CD4-positive, alpha-beta T cell treated with Interleukin-2 at 100 ng/mL for 4 hours (primary cell): ENCODE measurements around the gene CDH12.
"Not testable (repeated sequence)": the region's sequence is repeated elsewhere in the genome, so short reads cannot be mapped to it uniquely, and the experiment has no call there.

ENCODE experiments used
- DNase-seq: peaks from one replicate; pipeline ENCODE4 v3.0.0-alpha.2; 2020; ENCODE audit warnings: low spot score

CDH12 gene

DNA sequence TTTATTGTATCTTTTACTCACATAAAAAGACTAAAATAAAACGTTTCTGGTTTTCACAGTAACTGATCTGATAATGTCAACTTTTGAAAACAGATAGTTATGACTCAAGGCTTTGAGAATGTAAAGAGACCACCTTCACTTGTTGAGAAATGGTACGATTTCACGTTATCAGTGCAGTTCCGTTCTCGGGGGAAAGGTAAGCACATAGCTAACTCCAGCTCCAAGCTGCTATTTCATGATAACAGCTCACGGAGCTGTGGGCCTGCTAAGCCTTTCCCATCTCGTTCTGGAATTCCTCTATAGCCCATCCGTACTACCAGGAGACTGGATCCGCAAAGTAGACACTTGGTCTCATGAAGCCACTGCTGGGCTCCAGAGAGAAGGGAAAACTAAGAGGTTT, 701.3 kb downstream of the CDH12 start:
- DNase-seq: not testable (repeated sequence)

DNA sequence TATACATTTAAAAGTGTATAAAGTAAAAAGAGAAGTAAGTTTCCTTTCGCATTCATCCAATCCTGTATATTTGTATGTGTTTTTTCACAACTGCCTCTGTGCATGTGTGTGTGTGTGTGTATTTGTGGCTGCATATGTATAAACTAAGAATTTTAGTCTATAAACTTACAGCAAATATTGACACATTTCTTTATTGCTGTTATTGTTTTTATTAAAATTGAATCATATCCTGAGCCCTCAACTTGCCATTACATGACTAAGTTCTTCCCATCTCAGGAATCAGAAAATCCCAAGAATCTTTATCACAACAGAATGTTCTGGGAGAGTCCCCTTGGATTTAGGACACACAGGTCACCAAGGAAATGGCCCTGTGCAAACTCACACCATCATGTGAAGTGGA, 712.7 kb downstream of the CDH12 start:
- not testable (repeated sequence) for DNase-seq

DNA sequence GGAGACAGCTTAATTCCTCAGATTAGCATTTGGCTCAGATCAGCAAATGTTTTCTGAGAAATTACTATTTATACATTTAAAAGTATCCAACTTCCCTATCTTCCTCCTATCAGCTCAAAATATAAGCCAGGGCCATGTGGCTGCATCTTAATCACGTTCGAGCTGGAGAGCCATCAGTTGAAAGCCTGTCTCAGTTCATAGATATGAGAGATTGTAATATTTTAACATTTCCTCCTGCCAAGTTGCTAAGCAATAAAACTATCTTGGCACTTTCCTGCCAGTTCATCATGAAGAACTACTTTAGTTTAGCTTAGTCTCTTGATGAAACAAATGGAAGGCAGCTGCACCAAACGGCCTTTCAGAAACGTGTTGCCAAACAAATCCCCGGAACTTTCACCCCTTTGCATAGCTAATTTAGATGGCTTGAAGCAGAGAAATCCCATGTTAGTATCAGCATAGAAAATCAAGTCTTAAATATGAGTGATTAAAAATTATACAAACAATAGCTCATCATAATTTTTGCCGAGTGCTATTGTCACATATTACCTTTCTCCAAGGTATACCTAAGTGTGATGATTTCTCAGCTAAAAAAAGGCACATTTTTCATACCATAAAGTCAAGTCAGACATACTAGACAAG, 713.4 kb downstream of the CDH12 start:
- not testable (repeated sequence) for DNase-seq

DNA sequence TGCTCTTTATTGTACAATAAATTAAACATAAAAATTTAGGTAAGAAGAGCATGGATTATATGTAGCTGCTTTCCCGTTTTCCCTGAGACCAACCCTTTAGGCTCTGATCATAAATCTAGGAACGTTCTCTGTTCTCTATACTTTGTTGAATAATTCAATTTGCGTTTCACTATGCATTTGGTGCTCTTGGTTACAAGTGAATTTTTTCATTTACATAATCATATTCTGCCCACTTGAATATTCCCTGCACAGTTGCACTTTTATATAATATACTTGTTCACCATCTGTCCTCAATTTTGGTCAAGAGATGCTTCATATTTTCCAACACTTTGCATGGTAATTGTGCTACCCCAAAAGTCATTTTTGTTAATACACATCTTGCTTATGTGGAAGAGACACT, 741.8 kb downstream of the CDH12 start:
- DNase-seq: no peak

DNA sequence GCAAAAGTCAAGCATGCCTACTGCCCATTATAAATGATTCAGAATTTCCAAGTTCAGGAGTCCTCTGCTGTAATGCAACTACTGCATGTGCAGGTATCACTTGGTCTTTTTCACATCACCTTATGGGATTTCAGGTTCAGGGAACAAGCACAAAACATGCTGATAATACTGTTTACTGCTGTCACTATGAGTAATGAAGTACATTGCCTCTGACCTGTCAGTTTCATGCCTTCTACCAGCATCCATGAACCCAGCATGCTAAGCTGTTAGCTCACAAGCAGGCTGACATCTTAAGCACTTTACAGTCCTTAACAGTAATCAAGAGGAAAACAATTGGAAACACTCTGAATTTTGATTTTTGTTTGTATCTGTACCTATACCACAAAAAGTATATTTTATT, 743.8 kb downstream of the CDH12 start:
- DNase-seq: no peak

DNA sequence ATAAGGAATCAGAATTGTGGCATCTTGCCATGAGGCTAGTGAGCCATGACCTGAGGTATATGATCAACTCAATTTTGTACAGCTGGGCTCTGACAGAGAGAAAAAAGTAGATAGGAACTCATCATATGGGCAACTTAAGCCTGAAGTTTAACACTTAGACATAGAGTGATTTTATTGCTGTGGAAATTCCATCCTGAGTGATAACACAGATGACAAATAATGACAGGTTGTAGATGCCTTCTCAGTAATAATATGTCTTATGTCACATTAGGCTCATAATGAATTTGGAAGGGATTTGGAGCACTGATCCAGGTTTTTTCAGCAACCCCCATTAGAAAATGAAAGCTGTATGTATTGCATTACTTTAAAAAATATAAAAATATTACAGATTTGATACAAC, 744.6 kb downstream of the CDH12 start:
- no peak for DNase-seq

DNA sequence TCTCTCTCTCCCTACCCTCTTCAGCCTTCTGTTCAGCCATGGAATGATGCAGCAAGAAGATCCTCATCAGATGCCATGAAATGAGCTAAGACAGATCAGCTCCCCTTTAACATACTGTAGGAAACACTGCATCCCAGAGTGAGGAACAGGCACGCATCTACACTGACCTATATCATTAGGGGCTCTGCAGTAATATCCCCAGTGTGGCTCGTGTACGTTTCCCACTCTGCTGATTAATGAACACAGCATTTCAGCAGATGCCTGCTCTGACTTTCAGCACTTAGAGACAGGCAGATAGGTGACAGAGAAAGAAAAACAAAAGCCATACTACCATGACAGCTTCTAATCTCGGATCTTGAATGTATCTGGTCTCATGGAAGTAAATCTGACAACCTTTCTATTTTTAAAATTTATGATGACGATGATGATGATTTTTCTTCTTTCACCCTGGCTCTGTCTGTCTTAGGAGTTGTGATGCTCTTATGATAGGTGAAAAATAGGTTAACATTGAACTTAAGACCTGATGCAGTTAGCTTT, 750.3 kb downstream of the CDH12 start:
- DNase-seq: no peak

DNA sequence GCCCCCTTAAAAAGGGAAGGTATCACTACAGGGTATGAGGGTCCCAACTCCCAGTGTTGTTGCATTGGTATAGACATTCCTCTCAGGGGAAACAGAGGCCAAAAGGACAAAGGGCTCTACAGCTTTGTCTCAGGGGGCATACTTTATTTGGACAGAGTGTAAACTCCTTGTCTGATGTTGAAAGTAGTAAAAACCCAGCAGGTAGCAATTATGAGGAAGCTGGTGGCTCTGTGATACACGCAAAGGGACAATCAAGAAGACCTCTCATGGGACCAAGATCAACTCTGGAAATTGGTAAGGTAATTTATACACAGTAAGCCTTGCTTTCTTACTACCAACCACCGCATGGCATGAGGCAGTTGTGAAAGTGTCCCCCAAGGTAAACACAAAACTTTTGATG, 764.6 kb downstream of the CDH12 start:
- no peak for DNase-seq

DNA sequence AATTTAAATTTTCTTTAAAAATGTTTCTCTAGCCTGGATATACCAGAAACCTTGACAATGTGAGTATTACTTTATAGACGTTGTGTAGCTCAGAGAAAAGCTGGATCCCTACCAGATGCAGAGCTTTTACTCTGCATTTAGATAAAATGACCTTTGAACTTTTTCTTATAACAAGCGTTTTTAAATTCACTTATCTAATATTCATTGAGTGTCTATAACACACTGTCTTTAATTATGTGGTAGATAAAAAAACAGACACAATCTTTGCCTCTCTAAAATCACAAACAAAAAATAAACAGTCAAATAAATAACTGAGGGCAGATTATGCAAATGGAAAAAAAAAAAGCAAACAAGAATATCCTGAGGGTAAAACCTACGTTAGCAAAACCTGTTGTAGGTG, 773.6 kb downstream of the CDH12 start:
- DNase-seq: no peak

DNA sequence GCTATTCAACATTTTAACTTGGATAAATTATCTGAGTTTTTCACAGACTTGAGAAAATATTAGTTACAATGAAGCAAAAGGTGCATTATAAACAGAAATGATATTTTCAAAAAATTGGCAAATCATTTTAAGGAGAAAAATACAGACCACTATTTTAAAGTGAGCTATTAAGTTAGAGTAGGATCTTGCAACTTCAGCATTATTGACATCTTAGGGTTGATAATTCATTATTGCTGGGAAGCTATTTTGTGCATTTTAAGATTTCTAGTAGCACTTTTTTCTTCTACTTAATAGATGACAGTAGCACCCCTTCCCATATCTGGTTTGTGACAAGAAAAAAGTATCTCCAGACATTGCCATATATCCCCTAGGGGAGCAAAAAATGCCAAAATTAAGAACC, 774.1 kb downstream of the CDH12 start:
- no peak for DNase-seq

DNA sequence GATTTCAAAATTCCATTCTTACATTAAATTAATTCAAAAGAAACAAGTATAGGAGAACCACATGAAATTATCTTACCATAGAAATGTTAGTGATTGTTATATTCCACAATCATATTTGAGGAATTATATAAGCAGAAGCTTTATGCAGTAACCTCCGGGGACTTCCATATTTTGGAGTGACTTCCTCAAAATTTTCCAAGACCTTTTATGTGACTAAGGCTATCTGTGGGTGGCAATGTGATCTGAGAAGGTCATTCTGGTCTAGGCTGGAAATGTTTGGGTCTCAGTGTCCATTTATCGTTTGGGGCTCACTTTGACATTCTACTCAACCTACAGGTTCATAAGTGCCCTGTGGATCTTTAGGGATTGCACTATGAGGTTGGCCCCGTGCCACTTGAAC, 776.6 kb downstream of the CDH12 start:
- no peak for DNase-seq

DNA sequence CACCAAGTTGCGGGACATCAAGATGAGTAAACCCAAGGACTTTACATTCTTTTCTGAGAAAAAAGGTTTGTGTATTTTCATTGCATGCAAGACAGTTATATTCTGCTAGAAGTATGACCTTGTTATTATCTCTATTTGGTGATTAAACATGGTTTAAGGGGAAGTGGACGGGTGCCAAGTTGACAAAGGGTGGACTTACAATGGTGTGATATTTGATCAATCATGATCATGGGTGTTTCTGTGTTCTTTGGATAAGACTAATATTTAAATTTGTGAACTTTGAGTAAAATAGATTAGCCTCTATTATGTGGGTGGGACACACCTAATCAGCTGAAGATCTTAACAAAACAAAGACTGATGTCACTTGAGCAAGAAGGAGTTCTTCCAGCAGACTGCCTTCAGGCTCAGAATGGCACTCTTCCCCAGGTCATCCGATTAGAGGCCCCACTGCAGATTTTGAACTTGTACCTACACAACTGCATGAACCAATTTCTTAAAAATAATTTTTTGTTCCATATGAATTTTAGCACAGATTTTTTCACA, 782.9 kb downstream of the CDH12 start:
- no peak for DNase-seq

DNA sequence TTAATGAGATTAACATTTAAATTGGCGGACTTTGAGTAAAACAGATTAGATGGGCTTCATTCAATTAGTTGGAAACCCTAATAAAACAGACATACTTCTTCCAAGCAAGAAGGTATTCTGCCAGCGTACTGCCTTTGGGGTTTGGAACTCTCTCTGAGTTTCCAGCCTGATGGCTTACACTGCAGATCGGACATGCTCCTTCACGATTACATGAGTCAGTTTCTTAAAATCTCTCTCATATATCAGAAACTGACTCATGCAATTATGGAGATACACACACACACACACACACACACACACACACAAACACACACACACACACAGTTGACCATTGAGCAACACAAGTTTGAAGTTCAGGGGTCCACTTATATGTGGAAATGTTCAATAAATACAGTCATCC, 789.4 kb downstream of the CDH12 start:
- no peak for DNase-seq

DNA sequence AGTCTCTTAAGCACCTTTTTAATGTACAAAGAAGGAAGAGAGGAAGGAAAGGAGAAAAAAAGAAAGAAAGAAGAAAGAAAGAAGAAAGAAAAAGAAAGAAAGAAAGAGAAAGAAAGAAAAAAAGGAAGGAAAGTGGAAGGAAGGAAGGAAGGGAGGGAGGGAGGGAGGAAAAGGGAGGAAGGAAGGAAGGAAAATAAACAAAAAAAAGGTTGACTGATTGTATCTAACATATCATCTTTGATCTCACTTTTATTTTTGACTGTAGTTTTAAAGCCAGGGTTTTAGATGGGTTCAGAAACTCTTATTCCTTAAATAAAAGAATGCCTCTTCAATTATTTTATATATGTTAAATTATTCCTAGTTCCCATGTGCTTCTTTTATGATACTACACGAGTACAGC, 794.5 kb downstream of the CDH12 start:
- no peak for DNase-seq

DNA sequence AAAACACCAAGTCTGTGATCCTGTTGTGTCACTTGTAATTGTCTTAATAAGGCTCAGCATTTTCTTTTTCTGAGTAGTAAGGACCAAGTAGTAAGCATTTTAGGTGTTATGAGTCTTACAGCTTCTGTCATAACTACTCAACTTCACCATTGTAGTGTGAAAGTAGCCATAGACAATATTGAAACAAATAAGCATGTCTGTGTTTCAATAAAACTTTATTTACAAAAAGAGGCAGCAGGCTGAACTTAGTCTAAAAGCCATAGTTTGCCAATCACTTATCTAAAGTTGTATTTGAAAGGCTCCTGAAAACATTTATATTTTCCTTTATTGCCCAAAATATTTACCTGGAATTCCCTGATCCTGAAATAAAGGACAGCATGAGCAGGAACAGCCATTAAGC, 796.1 kb downstream of the CDH12 start:
- no peak for DNase-seq

DNA sequence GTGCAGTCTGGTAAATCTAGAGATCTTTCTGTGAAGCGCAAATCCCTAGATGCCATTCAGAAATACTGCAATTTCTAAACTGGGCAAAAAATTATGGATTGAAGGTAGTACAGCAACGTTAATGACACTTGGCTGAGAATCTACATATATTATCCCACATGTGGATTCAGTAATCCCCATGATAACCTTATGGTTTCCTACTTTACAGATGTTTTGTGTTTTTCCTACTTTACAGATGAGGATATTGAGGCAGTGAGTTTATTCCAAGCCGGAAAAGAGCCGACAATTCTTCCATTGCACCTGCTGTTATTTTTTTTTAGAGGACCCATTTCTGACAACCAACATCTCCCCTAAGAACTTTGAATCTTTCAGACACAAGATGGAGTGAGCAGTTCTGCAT, 796.5 kb downstream of the CDH12 start:
- DNase-seq: no peak

DNA sequence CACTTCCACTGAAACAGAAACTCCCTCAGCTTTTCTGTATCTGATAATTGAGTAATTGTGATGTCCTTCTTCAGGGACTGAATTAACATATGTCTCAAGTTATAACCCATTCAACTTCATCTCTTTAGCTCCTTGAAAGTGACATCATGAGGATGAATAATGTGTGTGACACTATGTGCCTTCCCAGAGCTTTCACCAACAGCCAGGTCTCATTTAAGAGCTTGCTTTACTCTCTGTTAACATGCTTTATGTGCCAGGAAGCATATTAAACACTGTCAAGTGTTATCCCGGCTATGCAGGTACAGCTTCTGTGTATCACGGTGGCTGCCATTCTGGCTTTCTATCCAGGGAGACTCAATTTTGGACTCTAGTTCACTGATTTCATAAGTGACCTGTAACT, 799.9 kb downstream of the CDH12 start:
- no peak for DNase-seq

DNA sequence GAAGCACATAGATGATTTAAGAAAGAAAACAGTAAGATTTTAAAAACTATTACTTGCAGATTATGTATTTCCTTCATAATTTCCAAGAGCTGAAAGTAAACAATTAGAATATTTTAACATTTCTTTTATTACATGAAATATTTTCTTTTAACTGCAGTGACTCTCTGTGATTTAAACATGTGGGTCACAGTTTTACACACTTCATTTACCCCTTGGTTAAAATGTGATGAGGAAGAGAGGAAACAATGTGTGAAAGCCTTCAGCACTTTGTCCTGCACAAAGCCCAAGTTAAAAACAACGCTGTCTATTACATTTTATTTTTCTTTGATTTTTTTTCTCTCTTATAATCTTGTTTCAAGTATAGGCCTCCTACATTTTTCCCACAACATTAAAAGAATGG, 801.3 kb downstream of the CDH12 start:
- DNase-seq: no peak

DNA sequence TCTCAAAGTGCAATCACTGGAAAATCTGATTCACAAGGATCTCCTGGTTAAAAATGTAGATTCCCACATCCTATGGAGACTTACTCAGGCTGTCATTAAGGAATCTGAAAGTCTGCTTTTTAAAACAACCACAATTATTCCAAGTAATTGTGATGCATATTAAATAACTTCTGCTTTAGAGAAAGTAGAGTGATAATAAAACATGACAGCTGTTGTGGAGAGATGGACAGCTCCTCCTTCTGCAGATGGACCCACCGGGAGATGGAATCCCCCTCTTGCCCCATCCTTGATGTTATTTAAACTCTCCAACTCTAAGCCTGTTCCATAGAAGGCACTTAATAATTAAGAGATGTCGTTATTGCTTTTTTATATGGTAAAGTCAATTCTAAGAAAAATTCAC, 802.2 kb downstream of the CDH12 start:
- no peak for DNase-seq

DNA sequence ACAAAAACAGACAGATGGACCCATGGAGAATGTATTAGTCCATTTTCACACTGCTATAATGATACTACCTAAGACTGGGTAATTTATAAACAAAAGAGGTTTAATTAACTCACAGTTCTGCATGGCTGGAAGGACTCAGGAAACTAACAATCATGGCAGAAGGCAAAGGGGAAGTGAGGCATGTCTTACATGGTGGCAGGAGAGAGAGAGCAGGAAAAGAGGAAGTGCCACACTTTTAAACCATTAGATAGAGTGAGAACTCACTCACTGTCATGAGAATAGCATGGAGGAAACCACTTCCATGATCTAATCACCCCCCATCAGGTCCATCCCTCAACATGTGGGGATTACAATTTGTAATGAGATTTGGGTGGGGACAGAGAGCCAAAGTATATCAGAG, 808.9 kb downstream of the CDH12 start:
- no peak for DNase-seq

DNA sequence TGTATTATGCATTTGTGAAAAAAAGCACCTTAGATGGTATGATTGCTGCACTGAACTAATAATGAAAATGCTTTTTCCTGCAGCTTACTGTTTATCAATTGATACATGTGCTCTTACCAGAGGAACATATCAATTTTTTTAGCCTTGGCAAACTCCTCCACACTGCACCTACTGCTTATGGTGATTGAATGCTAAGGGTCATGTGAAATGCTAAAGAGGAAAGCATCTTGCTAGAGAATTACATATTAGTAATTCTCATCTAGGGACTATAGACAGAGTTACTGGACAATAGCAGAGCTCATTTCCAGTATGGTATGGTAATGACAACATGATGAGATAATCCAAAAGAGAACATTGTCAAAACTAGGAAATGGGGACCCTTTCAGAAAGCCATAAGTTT, 817.1 kb downstream of the CDH12 start:
- no peak for DNase-seq

DNA sequence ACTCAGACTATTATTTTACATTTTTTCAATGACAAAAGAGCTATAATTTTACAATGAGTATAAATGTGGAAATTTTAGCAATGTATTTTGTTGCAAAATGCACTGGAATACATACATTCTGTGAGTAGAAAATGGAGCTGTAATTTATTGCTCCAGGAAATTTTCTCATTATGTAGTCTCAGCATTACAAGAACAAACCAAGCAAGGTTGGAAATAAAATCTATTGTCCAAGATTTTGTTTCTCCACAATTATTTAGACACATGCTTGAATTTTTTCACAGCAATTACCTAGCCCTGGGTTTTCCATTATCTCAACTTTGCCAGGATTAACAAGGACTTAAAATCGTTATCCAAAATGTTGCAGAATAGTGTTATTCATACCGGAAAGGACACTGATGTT, 820.1 kb downstream of the CDH12 start:
- DNase-seq: no peak

DNA sequence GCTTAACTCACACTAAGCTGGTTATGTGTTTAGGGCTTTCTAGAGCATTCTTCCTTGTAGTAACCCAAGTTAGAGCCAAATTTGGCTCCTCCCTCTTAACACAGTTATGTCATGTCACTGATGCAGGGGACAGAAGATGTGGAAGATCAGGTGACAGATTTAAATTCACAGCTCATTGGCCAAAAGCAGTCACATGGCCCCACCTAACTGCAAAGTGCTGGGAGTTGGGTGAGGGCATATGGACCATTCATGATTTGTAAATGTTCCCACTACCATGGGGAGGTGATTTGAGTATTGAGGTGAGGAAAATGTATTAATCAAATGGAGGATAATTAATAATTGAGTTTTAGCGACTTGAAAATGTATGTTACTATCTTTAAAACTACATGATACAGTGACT, 829.4 kb downstream of the CDH12 start:
- DNase-seq: no peak

DNA sequence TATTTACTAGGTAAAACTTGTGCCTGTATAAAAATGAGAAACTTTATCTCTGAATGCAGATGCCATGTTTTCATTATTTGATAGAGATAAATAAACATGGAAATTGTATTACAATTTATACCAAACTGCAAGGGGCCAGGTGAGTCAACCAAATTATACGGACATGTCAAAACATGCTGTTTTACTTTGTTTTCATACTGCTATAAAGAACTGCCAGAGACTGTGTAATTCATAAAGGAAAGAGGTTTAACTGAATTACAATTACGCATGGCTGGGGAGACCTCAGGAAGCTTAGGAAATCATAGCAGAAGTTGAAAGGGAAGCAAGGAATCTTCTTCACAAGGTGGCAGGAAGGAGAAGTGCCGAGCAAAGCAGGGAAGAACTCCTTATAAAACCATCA, 840.3 kb downstream of the CDH12 start:
- DNase-seq: not testable (repeated sequence)
